Hypothalamus (tissue), 51 donors: ENCODE measurements around the gene DNAL1.
A peak's percentile ranks its signal among the peaks of the same experiment; 100 is the strongest.

Experiments
- DNase-seq, 51 donors: peaks; one replicate each; lab custom pipeline; 2025; lab: John Stamatoyannopoulos, UW

DNAL1 gene

DNA sequence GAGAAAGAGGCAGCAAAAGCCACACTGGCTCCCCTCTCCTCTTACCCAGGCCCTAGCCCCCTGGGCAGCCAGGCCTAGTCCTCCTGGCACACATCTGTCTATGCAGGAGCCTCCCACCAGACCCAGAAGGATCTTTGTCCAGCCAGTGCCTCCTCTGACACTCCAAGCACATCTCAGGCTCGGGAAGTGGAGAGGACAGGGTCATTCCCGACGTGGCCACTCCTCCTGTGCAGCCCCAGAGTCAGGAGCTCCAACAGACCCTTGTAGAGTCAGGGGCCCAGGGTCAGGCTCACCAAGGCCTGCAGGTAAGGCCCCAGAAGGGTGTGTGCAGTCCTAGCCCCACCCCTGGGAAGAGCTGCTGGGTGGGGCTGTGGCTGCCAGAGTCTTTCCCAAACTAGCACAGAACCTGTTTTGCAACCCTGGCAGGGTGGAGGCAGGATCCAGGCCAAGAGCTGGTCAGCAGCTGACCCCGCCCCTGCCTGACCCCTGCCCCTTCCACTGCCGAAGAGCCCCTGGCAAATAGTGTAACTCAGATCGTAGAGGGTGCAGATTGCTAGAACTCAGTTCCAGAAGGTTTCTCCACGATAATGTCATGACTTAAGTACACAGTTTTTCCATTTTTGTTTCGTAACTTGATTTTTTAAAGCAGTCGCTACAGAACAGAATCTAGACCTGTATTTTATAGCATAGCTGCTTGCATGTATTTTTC, 96.0 kb downstream of the DNAL1 start:
- peak in 1 of 51 donors; percentile 22 for DNase-seq

DNA sequence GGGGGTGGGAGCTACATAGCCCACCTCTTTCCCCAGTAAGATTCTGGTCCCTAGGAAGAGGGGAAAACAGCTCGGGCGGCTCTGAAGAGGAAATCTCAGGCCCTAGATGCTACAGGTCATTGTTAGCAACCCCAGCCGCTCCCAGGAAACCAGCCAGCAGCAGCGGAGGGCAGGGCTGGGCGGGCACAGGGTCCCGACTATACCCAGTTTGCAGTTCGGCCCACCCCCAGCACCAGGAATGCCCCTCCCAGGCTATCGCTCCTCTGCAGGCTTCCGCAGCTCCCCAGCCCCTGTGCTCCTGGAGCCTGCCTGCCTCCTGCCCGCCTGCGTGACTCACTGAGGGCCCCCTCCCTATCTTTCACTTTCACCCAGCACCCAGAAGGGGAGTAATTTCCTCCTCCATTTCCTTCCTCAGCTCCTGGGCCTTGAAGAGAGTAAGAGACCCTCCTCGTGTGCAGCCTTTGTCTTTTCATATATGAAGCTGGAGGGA, 96.6 kb downstream of the DNAL1 start:
- DNase-seq: peak in 22 of 51 donors; percentile 22 to 74 (median 38)

DNA sequence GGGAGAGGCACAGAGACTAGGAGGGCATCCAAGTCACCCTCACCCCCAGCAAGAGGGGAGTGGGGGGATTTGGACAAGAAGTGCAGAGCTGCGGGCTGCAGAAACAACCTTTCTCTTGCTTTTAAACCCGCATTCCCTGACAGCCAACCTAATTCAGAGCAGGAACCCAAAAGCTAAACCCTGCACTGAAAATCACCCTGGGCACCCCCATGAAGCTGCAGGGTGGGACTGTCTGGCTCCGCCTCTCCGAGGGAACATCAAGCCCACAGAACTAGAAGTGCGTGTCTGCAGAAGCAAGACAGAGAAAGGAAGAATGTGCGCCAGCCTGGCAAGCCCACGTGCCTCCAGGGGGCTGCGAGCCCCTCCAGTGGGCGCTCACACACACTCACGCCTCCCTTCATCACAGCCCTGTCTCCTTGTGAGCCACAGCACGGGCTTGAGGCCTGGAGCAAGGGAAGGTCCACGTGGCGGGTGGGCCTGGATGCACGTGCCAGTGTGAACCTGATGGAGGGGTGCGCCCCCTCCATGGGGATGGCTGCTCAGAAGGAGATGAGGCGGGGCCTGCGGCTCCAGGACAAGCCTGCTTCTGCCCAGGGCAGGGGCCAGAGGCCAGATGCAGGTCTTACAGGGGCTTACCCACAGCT, 97.2 kb downstream of the DNAL1 start:
- DNase-seq: peak in 6 of 51 donors; percentile 13 to 74 (median 20)

DNA sequence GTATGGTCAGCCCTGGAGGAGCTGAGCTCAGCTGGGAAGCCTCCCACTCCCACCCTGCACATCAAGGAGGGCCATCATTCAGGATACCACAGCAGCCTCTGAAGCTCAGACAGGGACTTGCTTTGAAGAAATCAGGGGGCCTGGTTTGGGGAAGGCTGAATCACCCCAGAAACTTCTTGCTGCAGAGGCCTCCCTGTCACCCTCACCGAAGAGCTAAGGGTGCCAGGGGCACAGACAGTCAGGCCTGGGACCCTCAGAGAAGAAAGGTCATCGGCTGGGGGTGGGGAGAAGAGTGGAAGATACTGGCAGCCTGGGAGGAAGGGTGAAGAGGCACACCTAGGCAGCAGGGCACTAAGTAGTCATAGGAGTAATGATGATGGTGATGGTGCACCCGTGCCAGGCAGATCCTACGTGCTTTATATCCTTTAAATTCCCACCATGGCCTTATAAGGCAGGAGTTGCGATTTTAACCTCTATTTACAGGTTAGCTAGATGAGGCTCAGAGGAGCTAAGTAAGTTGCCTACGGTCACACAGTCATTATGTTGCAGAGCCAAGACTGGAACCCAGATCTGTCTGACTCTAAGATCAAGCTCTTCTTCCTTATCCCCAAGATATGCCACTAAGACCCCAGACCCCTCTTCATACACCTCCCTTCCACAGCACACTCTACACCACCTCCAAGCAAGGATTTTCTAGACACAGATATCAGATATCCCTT, 97.9 kb downstream of the DNAL1 start:
- no peak for DNase-seq

DNA sequence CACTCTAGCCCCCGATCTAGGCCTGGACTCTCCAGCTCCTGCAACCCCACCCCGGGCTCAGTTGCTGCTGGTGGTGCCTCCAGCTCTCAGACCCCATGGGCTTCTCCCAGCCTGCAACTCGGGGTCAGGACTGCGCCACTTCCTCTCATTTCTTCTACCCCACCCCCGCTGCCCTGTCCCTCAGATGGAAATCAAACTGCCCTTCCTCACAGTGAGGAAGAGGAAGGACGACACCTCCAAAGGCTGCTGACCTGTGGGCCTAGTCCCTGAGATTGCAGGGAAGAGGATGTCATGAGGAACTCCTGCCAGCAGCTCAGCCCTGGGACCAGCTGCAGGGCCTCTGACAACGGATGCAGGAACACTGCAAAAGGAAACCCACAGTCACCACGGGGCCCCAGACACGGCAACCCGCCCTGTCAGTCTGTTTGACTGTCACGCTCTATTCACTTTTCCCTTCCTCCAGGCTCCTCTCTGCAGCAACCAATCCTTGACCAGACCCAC, 98.7 kb downstream of the DNAL1 start:
- DNase-seq: peak in 10 of 51 donors; percentile 18 to 46 (median 28)

DNA sequence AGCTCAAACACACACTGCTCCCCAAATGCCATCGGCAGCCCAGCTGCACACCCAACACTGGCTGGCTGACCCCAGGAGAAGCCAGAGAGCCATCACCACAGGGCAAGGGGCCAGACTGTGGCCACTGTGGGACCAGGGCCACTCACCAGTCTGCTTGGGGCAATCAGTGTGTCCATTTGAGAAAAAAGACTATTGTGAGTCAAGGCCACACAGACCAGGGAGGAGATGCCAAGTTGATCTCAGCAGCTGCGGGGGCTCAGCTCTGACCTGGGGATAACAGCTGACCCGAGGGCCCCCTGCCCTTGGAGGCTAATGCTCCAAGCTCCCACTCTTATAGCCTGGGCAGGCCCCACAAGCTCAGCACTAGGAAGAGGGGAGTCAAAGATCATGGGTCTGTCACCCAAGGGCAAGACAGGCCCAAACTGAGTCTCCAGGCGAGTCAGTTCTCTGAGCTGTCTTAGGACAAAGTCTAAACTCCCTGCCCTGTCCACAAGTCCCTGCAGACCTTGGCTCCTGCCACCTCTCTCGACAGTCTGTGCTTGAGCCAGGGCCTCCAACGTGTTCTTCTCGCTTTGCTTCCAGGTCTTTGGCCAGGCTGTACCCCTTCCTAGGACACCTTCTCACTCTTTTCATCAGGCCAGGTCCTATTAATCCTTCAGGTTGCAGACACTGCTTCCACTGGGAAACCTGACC, 99.5 kb downstream of the DNAL1 start:
- DNase-seq: peak in 21 of 51 donors; percentile 15 to 62 (median 39)

DNA sequence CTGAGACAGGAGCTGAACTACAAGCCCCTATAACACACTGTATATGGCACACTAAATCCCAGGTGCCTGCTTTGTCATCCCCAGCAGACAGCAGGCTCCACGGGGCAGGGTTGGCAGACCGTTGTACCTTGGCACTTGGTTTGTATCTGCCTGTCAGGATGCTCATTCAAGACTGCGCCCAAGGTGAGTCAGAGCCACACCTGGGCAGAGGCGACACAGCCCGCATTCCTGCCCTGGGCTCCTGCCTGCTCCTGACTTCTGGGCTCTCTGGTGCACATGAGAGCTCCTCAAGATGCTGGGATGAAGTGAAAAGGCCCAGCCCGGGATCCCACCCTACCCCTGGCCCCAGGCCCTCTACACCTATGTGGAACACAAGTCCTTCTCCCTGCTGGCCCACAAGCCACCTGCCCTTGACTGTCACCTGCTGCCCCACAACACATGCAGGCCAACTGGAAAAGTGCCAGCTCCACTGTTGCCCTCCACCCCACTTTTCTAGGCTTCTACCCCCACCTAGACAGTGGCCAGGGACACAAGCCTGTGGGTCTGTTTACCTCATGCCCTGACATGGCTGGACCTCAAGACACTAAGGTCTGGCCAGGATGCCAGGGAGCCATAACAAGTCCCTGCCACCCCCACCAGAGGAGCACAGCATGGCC, 100.2 kb downstream of the DNAL1 start:
- no peak for DNase-seq

DNA sequence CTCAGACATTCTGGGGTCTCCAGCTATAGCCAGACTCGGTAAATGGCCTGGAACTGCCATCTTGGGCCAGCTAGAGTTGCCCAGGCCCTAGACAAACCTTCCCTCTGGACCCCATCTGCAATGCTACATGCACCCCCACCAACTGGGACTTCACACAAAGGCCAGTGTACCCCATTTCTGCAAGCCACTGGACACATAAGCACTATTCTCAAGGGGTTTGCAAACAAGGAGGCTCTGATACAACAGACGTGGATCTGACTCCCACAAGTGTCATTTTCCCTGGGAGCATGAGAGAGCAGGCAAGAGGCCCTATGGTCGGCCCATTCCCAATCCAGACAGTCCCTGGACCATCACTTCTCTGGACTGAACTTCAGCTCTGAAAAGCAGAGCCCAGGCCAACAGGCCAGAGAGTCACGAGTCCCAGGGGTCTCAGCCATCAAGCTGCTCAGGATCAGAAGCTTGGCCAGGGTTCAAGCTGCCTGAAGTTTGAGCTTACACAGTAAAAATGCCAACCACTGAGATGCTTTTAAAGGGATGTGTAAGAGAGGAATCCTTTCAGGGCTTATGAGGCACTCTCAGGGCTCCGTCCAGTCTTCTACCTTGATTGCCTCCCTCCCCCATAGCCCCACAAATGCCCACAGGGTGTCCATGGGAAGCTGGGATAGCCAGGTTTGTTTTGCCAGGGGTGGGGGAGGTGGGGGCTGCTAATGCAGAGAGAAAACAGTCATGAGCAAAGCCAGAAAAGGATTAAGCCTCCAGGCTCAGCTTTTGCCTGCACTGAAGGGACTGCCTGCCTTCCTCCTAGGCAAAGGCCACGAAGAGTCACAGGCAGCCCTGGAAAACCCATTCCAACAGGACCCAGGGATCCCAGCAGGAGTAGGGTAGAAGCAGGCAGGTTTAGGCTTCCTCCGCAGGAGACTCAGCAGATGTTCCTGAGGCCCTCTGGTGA, 101.1 kb downstream of the DNAL1 start:
- no peak for DNase-seq

DNA sequence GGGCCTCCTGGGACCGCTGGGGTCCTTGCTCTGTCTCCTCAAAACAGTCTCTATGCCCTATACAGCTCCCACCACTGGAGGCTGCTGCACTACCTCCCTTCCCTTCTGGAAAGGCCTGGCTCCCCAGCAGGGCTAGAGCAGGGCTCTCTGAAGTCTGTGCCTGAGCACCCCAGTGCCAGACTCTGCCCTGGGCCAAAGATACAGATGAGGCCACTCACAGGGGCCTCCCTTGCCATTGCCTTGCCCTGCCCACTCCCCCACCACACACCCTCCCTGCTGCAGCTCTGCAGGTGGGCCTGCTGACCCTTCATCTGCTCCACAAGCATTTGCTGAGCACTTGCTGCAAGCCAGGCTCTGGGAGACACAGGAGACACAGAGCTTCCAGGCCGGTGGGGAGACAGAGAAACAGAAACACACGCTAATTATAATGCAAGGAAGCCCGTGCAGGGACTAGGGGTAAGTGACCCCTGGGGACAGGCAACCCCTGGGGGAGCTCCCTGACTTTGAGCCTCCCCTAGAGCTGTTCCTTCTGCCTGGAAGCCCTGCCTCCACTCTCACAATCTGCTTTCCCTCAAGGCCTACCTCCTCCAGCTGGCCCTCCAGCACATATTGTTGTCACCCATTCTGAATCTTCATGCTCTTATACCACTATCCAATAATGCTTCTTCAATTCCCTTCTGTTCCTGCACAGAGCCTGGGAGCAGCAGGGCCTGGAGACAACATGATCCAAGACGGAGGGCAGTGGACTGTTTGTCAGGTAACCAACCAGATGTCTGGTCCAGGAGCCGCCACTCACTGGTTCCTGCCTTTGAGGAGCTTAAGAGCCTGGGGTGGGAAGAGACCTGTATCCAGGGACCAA, 102.0 kb downstream of the DNAL1 start:
- peak in 2 of 51 donors; percentile 13 to 19 for DNase-seq

DNA sequence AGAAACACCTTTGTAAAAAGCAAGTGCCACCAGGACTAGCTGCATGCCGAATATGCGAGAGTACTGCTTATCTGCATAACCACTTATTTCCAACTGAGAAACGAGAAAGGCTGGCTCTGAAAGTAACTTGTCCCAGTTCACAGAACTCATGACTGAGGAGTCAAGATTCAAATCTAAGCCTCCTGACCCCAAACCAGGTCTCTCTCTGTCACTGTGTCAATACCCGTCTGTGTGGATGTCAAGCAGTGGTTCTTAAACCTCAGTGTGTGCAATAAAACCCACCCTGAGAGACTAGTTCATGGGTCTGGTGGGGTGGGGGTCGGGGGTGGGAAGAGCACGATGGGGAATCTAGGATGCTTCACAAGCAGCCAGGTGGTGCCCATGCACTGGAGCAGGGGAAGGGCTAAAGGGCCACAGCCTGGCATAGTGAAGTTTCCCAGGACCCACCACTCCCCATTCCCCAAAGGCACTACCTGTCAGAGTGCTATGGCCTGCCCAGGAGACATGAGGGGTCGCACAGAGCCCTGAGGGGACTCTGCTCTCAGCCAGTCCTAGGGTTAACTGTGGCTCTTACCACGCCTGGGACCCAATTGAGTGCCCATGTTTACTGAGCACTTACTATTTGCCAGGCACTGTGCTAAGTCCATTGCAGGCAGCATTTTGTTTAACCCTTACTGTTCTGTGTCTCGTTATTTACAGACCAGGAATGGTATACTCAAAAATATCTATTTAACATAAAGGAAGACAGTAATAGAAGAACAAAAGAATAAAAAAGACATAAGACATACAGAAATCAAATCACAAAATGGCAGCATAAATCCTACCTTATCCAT, 102.8 kb downstream of the DNAL1 start:
- no peak for DNase-seq

DNA sequence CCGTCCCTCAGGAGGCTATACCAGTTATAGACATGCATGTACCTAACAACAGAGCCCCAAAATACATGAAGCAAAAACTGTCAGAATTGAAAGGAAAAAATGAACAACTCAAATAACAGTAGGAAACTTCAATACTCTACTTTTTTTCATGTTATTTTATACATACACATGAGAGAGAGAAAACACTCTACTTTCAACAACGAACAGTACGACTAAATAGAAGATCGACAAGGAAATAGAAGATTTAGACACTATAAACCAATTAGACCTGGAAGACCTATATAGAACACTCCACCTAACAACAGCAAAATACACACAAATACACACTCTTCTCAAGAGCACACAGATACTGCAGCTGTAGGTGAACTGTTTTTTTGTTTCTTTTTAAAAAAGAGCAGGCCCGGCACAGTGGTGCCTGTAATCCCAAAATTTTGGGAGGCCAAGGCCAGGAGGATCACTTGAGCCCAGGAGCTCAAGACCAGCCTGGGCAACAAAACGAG, 104.1 kb downstream of the DNAL1 start:
- DNase-seq: no peak

DNA sequence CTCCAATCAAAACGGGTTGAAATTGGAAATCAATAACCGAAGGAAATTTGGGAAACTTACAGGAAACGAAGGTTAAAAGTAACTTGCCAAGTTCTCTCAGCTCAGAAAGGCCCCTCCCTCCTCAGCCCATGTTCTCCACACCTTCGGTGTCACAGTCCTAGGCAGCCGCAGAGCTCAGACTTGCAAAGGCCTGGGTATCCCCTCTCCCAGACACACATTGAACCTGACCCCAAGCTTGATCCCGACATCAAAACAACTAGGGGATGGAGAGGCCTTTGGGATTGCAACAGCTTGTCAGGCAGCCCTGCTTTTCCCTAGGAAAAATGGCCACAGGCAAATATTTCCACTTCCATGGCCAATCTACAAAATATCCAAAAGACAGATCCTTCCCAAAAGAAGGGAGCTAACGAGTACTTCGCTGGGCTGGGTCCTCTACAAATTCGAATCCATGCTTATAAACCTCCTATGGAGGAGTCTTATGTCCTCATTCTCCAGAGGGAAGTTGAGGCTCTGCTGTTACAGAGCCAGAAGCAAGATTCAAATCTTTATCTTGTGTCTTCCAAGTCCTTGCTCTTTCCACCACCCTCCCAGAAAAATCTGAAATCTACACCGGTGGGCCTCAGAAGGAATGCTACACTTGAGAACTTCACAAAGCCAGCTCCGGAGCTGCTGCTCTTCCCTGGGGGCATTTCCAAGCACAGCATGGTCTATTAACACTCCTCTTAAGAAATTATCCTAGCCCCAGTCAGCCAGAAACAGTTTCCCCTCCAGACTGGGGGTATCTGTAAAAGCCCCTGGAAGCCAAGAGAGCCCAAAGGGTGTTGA, 105.1 kb downstream of the DNAL1 start:
- DNase-seq: no peak

DNA sequence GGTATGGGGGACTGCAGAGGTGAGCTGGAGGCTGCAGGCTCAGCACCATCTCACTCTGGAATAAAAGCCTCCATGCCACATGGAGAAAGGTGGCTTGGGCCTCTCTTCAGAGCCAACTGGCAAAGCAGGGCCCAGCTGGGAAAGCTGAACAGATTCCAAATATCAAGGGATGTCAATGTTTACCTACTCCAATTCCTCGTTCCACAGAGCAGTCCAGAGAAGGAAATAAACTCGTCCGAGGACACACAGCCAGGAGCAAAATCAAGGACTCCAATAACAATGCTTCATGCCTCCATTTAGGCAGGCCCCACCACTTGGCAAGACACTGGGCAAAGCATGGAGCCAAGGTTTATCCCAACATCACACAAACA, 105.7 kb downstream of the DNAL1 start:
- DNase-seq: no peak

DNA sequence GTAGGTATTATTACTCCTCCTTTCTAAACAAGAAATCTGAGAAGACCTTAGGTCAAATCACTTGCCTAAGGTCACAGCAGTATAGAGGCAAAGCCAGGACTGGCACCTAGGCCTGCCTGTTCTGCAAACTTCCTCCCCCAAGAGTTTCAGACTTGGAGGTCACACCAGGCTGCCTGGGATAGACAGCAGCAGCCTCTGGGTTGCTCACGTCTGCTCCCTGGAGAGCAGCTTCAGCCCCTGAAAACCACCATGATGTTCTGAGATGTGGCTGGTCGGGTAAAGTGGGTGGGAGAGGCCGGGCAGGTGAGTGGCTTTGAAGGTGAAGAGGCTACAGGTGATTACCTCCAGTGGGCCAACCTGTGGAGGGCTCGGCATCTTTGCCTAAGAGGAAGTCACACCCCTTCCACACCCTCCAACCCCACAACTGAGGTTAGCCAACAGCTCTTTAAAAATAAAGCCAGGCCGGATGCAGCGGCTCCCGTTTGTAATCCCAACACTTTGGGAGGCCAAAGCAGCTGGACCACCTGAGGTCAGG, 106.4 kb downstream of the DNAL1 start:
- DNase-seq: no peak

DNA sequence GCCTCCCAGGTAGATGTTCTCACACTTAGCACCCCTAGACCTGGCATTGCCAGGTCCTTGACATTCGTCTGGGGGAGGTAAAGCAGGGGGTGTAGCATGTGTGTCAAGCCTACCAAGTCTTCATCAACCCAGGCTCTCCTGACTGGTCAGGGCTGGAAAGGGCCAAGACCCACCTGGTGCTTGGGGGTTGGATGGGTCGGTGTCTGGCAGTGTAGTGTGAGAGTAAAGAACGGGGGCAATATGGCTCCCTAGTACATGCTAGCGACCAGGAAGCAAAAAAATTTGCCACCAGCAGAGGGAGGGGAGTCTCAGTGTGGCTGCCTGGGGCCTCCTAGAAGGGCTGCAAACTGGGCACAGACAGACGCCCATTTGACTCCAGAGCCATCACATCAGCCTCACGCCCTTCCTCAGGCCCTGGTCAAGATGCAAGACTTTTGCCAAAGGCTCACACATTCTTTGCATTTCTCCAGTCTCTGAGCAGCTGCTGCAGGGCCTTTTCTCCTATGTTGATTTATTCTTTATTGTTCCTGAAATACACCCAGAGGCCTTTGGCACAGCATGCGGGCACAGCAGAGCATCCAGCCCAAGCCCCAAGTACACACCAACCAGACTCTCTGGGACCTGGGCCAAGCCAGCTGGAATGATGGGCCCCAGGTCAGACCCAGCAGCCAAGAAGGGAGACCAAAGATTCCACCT, 107.7 kb downstream of the DNAL1 start:
- DNase-seq: peak in 26 of 51 donors; percentile 16 to 70 (median 32)
